Skeletal muscle tissue (tissue), 4 donors: Measurements from ENCODE around the gene FA2H. TPM values are rescaled to one million over a fixed set of nuclear protein-coding genes. Genes with fewer than 3 reads are reported as not detected.

Experiments used
- H3K27ac ChIP-seq: one replicate; pipeline ENCODE4 v1.7.0; 2013; ENCODE audit warnings: mild to moderate bottlenecking, low read depth, low read length, inconsistent platforms
- H3K27me3 ChIP-seq, 3 donors: one replicate each; pipeline ENCODE4 v1.7.0; 2013; ENCODE audit warnings: low read length in 3 of 3; ENCODE audit not compliant: control insufficient read depth in 3 of 3, insufficient read depth in 3 of 3
- H3K36me3 ChIP-seq, 3 donors: one replicate each; pipeline ENCODE4 v1.7.0; 2013; ENCODE audit warnings: low read length in 3 of 3; ENCODE audit not compliant: control insufficient read depth in 3 of 3, insufficient read depth in 3 of 3
- H3K4me1 ChIP-seq, 3 donors: one replicate each; pipeline ENCODE4 v1.7.0; 2013; ENCODE audit warnings: low read length in 3 of 3, mild to moderate bottlenecking in 3 of 3; ENCODE audit not compliant: control insufficient read depth in 3 of 3, insufficient read depth in 3 of 3
- H3K4me3 ChIP-seq, 3 donors: one replicate each; pipeline ENCODE4 v1.7.0; 2013; ENCODE audit warnings: low read length in 3 of 3
- H3K9ac ChIP-seq, 3 donors: one replicate each; pipeline ENCODE4 v1.7.0; 2013; ENCODE audit warnings: low read length in 3 of 3, mild to moderate bottlenecking in 3 of 3, moderate library complexity in 2 of 3, low read depth in 1 of 3
- H3K9me3 ChIP-seq, 3 donors: one replicate each; pipeline ENCODE4 v1.7.0; 2013; ENCODE audit warnings: low read length in 3 of 3; ENCODE audit not compliant: control insufficient read depth in 3 of 3
- total RNA-seq: library from RNA; depleted of rRNA; stranded (reverse); fragments of >200 nt; gene quantifications from one replicate; pipeline ENCODE4 v1.2.3, GENCODE V29; 2014
- donor health status: Osteomylitis.

FA2H gene
- total RNA-seq, 1 donor from 2014 or later = not detected

- Histone ChIP-seq H3K4me1 (no peaks in the 10 kb centered on the region), H3K36me3 (no peaks in the 10 kb centered on the region), H3K4me3 (no peak overlapping the region), H3K9ac (no peak overlapping the region), H3K27me3 (peaks cover 3 to 18% (median 14%) of the 10 kb centered on the region in 3 donors), H3K9me3 (peaks cover 0 to 2% (median 0%) of the 10 kb centered on the region in 3 donors), H3K27ac (no peak overlapping the region)
Measured at GRCh38 chr16:74759564-74759963, 15.1 kb downstream of the FA2H start.

- no peak overlapping the region for H3K27ac ChIP-seq
- no peaks in the 10 kb centered on the region for H3K36me3 ChIP-seq
- peaks cover 0 to 2% (median 0%) of the 10 kb centered on the region in 3 donors for H3K9me3 ChIP-seq
- H3K4me3 ChIP-seq = no peak overlapping the region
- no peak overlapping the region for H3K9ac ChIP-seq
- peaks cover 3 to 14% (median 11%) of the 10 kb centered on the region in 3 donors for H3K27me3 ChIP-seq
- H3K4me1 ChIP-seq = no peaks in the 10 kb centered on the region
Measured at GRCh38 chr16:74758801-74759200, 15.8 kb downstream of the FA2H start.

- H3K9me3 ChIP-seq = peaks cover 0 to 2% (median 0%) of the 10 kb centered on the region in 3 donors
- H3K4me1 ChIP-seq = no peaks in the 10 kb centered on the region
- peaks cover 10 to 22% (median 22%) of the 10 kb centered on the region in 3 donors for H3K27me3 ChIP-seq
Measured at GRCh38 chr16:74757349-74757748, 17.3 kb downstream of the FA2H start.

GRCh38 chr16:74756203-74756602, 18.4 kb downstream of the FA2H start:
- Histone ChIP-seq H3K27ac (no peak overlapping the region), H3K9ac (no peak overlapping the region), H3K4me1 (no peaks in the 10 kb centered on the region), H3K9me3 (peaks cover 0 to 2% (median 0%) of the 10 kb centered on the region in 3 donors), H3K36me3 (no peaks in the 10 kb centered on the region), H3K27me3 (peaks cover 14 to 26% (median 22%) of the 10 kb centered on the region in 3 donors), H3K4me3 (no peak overlapping the region)

More at GRCh38 chr16:74757349-74757748, 17.3 kb downstream of the FA2H start:
- Histone ChIP-seq H3K4me3 (no peak overlapping the region), H3K36me3 (no peaks in the 10 kb centered on the region), H3K27ac (no peak overlapping the region), H3K9ac (no peak overlapping the region)

- Histone ChIP-seq H3K36me3 (no peaks in the 10 kb centered on the region), H3K4me3 (no peak overlapping the region), H3K27ac (no peak overlapping the region), H3K9ac (no peak overlapping the region), H3K27me3 (peaks cover 14 to 27% (median 19%) of the 10 kb centered on the region in 3 donors), H3K4me1 (no peaks in the 10 kb centered on the region), H3K9me3 (no peaks in the 10 kb centered on the region)
Measured at GRCh38 chr16:74753180-74753579, 21.4 kb downstream of the FA2H start.

- H3K9ac ChIP-seq = no peak overlapping the region
- no peaks in the 10 kb centered on the region for H3K36me3 ChIP-seq
- H3K27ac ChIP-seq = no peak overlapping the region
- peaks cover 18 to 29% (median 24%) of the 10 kb centered on the region in 3 donors for H3K27me3 ChIP-seq
- H3K4me3 ChIP-seq = no peak overlapping the region
- no peaks in the 10 kb centered on the region for H3K4me1 ChIP-seq
- no peaks in the 10 kb centered on the region for H3K9me3 ChIP-seq
Measured at GRCh38 chr16:74752756-74753155, 21.9 kb downstream of the FA2H start.

GRCh38 chr16:74752258-74752657, 22.4 kb downstream of the FA2H start:
- Histone ChIP-seq H3K27ac (no peak overlapping the region), H3K9ac (no peak overlapping the region), H3K9me3 (no peaks in the 10 kb centered on the region), H3K4me3 (no peak overlapping the region), H3K4me1 (no peaks in the 10 kb centered on the region), H3K27me3 (peaks cover 18 to 30% (median 25%) of the 10 kb centered on the region in 3 donors), H3K36me3 (no peaks in the 10 kb centered on the region)

GRCh38 chr16:74751658-74752057, 23.0 kb downstream of the FA2H start:
- H3K27me3 ChIP-seq = peaks cover 18 to 30% (median 25%) of the 10 kb centered on the region in 3 donors

GRCh38 chr16:74749291-74750055, 25.1 kb downstream of the FA2H start:
- H3K4me1 ChIP-seq = no peaks in the 10 kb centered on the region
- H3K27me3 ChIP-seq = peaks cover 20 to 24% (median 22%) of the 10 kb centered on the region in 3 donors
- no peak overlapping the region for H3K9ac ChIP-seq
- no peak overlapping the region for H3K4me3 ChIP-seq
- no peaks in the 10 kb centered on the region for H3K9me3 ChIP-seq
- no peak overlapping the region for H3K27ac ChIP-seq
- H3K36me3 ChIP-seq = no peaks in the 10 kb centered on the region

More at GRCh38 chr16:74751658-74752057, 23.0 kb downstream of the FA2H start:
- H3K4me3 ChIP-seq = no peak overlapping the region
- no peaks in the 10 kb centered on the region for H3K4me1 ChIP-seq
- H3K36me3 ChIP-seq = no peaks in the 10 kb centered on the region
- H3K9ac ChIP-seq = no peak overlapping the region
- H3K27ac ChIP-seq = no peak overlapping the region
- H3K9me3 ChIP-seq = no peaks in the 10 kb centered on the region

GRCh38 chr16:74748616-74749026, 26.0 kb downstream of the FA2H start:
- Histone ChIP-seq H3K27me3 (peaks cover 20 to 25% (median 24%) of the 10 kb centered on the region in 3 donors), H3K36me3 (no peaks in the 10 kb centered on the region), H3K9ac (no peak overlapping the region), H3K9me3 (no peaks in the 10 kb centered on the region), H3K4me1 (no peaks in the 10 kb centered on the region), H3K4me3 (no peak overlapping the region), H3K27ac (no peak overlapping the region)
